PC-3 (cell line): ENCODE results near the gene FANCC. TPM values are rescaled to one million over a fixed set of nuclear protein-coding genes. Genes with fewer than 3 reads are reported as not detected.
A peak's percentile ranks its signal among the peaks of the same experiment; 100 is the strongest.

ENCODE experiments used
- ATAC-seq: fragments of 200-7000 bp; cut with Tn5 transposase; 2 replicates; pipeline ENCODE4 v1.9.1; 2020; ENCODE audit warnings: mild to moderate bottlenecking, moderate library complexity
- BruUV-seq: library from RNA; stranded (reverse); fragments of 400-500 nt; replicated peaks from 2 replicates; lab custom pipeline; 2021; lab: Mats Ljungman, UMichigan
- CTCF ChIA-PET: fragments of 300-600 bp; sonication (Branson Sonifier 250); formaldehyde crosslinking; loops from one replicate; lab custom pipeline; 2022; ENCODE audit warnings: antibody characterized with exemption; lab: Charles Lee
- POLR2A ChIA-PET: fragments of 300-600 bp; sonication (Branson Sonifier 250); formaldehyde crosslinking; loops from one replicate; lab custom pipeline; 2022; ENCODE audit warnings: antibody characterized with exemption; ENCODE audit not compliant: unreplicated experiment; lab: Charles Lee
- DNase-seq: peaks from one replicate; pipeline ENCODE4 v3.0.0-alpha.2; 2015
- H2AFZ ChIP-seq: fragments of 300-600 bp; sonication (generic); 2 replicates; pipeline ENCODE4 v1.6.0; 2016; ENCODE audit warnings: antibody characterized with exemption, low read length
- H3F3A ChIP-seq: fragments of 300-600 bp; sonication (generic); one replicate; pipeline ENCODE4 v1.6.0; 2017; ENCODE audit warnings: antibody characterized with exemption, low read length, control low read depth, mild to moderate bottlenecking; ENCODE audit not compliant: unreplicated experiment
- H3K27ac ChIP-seq: fragments of 300-600 bp; sonication (generic); 2 replicates; pipeline ENCODE4 v1.5.1; 2016; ENCODE audit warnings: mild to moderate bottlenecking, low read length
- H3K27me3 ChIP-seq: fragments of 300-600 bp; sonication (generic); 2 replicates; pipeline ENCODE4 v1.6.1; 2016; ENCODE audit warnings: low read length, mixed read lengths
- H3K36me3 ChIP-seq: fragments of 300-600 bp; sonication (generic); 2 replicates; pipeline ENCODE4 v1.6.1; 2016; ENCODE audit warnings: low read depth, mixed run types, low read length, mixed read lengths
- H3K4me1 ChIP-seq: fragments of 300-600 bp; sonication (generic); 2 replicates; pipeline ENCODE4 v1.5.1; 2016; ENCODE audit warnings: low read length; ENCODE audit not compliant: insufficient read depth
- H3K4me2 ChIP-seq: fragments of 300-600 bp; sonication (generic); 2 replicates; pipeline ENCODE4 v1.6.0; 2016; ENCODE audit warnings: low read length
- H3K4me3 ChIP-seq: fragments of 300-600 bp; sonication (generic); 2 replicates; pipeline ENCODE4 v1.5.1; 2016; ENCODE audit warnings: mild to moderate bottlenecking, low read length, mixed read lengths
- H3K79me2 ChIP-seq: fragments of 300-600 bp; sonication (generic); 2 replicates; pipeline ENCODE4 v1.6.1; 2017; ENCODE audit warnings: low read length, mixed read lengths
- H3K9ac ChIP-seq: fragments of 300-600 bp; sonication (generic); 2 replicates; pipeline ENCODE4 v1.6.0; 2016; ENCODE audit warnings: mild to moderate bottlenecking, low read length
- H3K9me2 ChIP-seq: fragments of 300-600 bp; sonication (generic); replicated peaks from 2 replicates; pipeline ENCODE4 v1.6.1; 2016; ENCODE audit warnings: mixed run types, low read length, mixed read lengths
- H3K9me3 ChIP-seq: fragments of 300-600 bp; sonication (generic); 2 replicates; pipeline ENCODE4 v1.6.1; 2016; ENCODE audit warnings: low read length, mixed read lengths
- H4K20me1 ChIP-seq: fragments of 300-600 bp; sonication (generic); 2 replicates; pipeline ENCODE4 v1.6.1; 2016; ENCODE audit warnings: low read length, mixed read lengths
- EZH2 ChIP-seq: fragments of 300-600 bp; sonication (generic); IDR thresholded peaks from one replicate; pipeline ENCODE4 v1.6.1; 2017; ENCODE audit warnings: antibody characterized with exemption, mild to moderate bottlenecking, low read length; ENCODE audit not compliant: unreplicated experiment
- EZH2phosphoT487 ChIP-seq: fragments of 300-600 bp; sonication (generic); IDR thresholded peaks from 2 replicates; pipeline ENCODE4 v1.6.1; 2018; ENCODE audit warnings: mild to moderate bottlenecking, antibody characterized with exemption, low read length, borderline replicate concordance
- intact Hi-C: fragments of 100-400 bp; cut with micrococcal nuclease; formaldehyde crosslinking; loops from 2 replicates; pipeline ENCODE4 v1.9.0; 2023
- total RNA-seq: library from RNA; depleted of rRNA; stranded (reverse); fragments of >200 nt; gene quantifications from 2 replicates; pipeline ENCODE4 v1.2.3, GENCODE V29; 2014
- TF ChIP-seq, protein P1 (sequence below): fragments of 300-600 bp; sonication (generic); conservative IDR thresholded peaks from 2 replicates; pipeline ENCODE4 v1.5.1; 2017; ENCODE audit warnings: antibody characterized with exemption, low read depth, mild to moderate bottlenecking, low read length

FANCC gene
- total RNA-seq, 1 experiment from 2014 or later = 6.9 TPM

DNA sequence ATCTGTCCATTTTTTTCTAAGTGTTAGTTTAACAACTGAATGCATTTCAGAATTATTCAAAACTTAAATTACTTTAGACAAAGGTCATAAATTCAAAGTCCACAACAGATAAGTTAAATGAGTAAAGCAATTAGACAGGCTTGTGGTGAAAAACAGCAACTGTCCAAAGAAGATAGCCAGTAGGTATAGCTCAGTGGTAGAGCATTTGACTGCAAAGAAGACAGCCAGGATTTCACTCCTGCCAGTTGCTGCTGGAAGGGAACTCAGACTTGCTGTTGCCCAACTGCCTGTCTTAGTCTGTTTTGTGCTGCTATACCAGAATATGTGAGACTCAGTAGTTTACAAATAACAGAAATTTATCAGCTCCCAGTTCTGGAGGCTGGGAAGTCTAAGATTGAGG lies 10.0 kb downstream of the FANCC start:
- peaks cover 26% of the 10 kb centered on the region for H3K4me1 ChIP-seq
- H3K9me3 ChIP-seq = no peaks in the 10 kb centered on the region
- no peak for ATAC-seq
- H3K9me2 ChIP-seq = no peaks in the 10 kb centered on the region
- no peak overlapping the region for H2AFZ ChIP-seq
- no peak overlapping the region for H3K4me3 ChIP-seq
- no peak overlapping the region for H3K9ac ChIP-seq
- BruUV-seq = no TSS peak
- POLR2A ChIA-PET = no interaction called here
- no peak for DNase-seq
- CTCF ChIA-PET = no interaction called here
- H3K4me2 ChIP-seq = no peak overlapping the region
- peaks cover 71% of the 10 kb centered on the region for H3K79me2 ChIP-seq
- no peaks in the 10 kb centered on the region for H3K36me3 ChIP-seq
- H4K20me1 ChIP-seq = no peaks in the 10 kb centered on the region
- H3K27me3 ChIP-seq = no peaks in the 10 kb centered on the region
- intact Hi-C loops = loop anchor here (5.0 kb wide), 1 partner anchor 40 kb away; no protein-coding TSS in a partner anchor
- no peak overlapping the region for H3K27ac ChIP-seq
- TF ChIP-seq, protein P1, sequence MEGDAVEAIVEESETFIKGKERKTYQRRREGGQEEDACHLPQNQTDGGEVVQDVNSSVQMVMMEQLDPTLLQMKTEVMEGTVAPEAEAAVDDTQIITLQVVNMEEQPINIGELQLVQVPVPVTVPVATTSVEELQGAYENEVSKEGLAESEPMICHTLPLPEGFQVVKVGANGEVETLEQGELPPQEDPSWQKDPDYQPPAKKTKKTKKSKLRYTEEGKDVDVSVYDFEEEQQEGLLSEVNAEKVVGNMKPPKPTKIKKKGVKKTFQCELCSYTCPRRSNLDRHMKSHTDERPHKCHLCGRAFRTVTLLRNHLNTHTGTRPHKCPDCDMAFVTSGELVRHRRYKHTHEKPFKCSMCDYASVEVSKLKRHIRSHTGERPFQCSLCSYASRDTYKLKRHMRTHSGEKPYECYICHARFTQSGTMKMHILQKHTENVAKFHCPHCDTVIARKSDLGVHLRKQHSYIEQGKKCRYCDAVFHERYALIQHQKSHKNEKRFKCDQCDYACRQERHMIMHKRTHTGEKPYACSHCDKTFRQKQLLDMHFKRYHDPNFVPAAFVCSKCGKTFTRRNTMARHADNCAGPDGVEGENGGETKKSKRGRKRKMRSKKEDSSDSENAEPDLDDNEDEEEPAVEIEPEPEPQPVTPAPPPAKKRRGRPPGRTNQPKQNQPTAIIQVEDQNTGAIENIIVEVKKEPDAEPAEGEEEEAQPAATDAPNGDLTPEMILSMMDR = no peak
- TF ChIP-seq EZH2phosphoT487 = no peak
- no peak for TF ChIP-seq EZH2
- H3F3A ChIP-seq = no peaks in the 10 kb centered on the region

DNA sequence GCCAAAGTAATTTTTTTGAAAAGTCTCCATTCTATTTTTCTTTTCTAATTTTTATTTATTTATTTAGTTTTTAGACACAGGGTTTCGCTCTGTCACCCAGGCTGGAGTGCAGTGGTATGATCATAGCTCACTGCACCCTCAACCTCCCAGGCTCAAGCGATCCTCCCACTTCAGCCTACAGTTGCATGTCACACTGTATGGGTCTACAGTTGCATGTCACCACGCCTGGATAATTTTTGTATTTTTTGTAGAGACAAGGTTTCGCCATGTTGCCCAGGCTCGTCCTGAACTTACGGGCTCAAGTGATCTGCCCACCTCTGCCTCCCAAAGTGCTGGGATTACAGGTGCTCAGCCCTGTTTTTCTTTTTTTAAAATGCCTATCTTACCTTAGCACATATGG lies 10.7 kb downstream of the FANCC start:
- H3K36me3 ChIP-seq = no peaks in the 10 kb centered on the region
- H3K9me2 ChIP-seq = no peaks in the 10 kb centered on the region
- TF ChIP-seq EZH2phosphoT487 = no peak
- no peak for TF ChIP-seq EZH2
- TF ChIP-seq, protein P1 = no peak
- POLR2A ChIA-PET = no interaction called here
- H3K4me2 ChIP-seq = peak overlapping the region; percentile 55; the same call in 1 of the 2 replicates
- H3K4me1 ChIP-seq = peaks cover 25% of the 10 kb centered on the region
- no peaks in the 10 kb centered on the region for H3K9me3 ChIP-seq
- no peaks in the 10 kb centered on the region for H3F3A ChIP-seq
- DNase-seq (no peak), ATAC-seq (no peak)
- no TSS peak for BruUV-seq
- H3K79me2 ChIP-seq = peaks cover 68% of the 10 kb centered on the region
- H3K4me3 ChIP-seq = no peak overlapping the region
- no peak overlapping the region for H2AFZ ChIP-seq
- H3K27me3 ChIP-seq = no peaks in the 10 kb centered on the region
- no peak overlapping the region for H3K27ac ChIP-seq
- no peaks in the 10 kb centered on the region for H4K20me1 ChIP-seq
- intact Hi-C loops = loop anchor here (5.0 kb wide), 1 partner anchor 40 kb away; no protein-coding TSS in a partner anchor
- CTCF ChIA-PET = no interaction called here
- no peak overlapping the region for H3K9ac ChIP-seq

DNA sequence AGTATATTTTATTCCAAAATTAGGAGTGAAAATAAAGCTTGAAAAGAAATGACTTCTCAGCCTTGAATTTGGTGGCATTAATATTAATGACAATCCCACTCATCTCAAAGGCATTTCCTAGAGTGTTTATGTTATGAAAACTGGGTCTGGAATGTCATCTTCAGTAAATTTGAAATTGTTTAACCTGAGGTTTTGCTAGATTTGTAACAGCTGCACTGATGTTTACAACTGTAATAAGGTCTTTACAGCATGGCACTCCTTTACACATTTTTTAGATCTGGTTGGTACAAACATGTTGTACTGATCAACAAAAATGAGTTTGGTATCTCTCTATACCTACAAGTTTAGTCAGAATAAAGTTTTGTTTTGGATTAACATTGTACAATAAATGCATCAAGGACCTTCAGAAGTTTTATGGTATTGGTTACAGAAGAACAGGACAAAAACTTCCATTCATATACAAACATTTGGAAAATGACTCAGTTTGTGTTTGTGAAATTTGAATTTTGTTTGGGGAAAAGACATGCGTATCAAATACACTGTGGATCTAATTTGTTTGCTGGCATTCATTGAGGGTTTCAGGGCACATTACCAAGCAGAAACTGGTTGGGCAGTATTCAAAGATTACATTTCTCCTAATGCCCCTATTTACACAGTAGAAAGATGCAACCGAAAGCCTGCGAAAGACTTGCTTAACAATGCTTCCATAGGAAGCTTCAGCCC lies 11.6 kb downstream of the FANCC start:
- peak; percentile 63 for DNase-seq
- H3K4me3 ChIP-seq = peak overlapping the region; percentile 51

More for the DNA sequence above, 11.6 kb downstream of the FANCC start:
- Histone ChIP-seq H3K9me3 (no peaks in the 10 kb centered on the region), H3K4me1 (peaks cover 25% of the 10 kb centered on the region), H3F3A (no peaks in the 10 kb centered on the region), H3K36me3 (no peaks in the 10 kb centered on the region), H4K20me1 (no peaks in the 10 kb centered on the region), H3K27me3 (no peaks in the 10 kb centered on the region), H3K9me2 (no peaks in the 10 kb centered on the region), H3K27ac (peak overlapping the region; percentile 60), H2AFZ (no peak overlapping the region), H3K9ac (no peak overlapping the region), H3K79me2 (peaks cover 60% of the 10 kb centered on the region), H3K4me2 (peak overlapping the region; percentile 55)
- BruUV-seq = no TSS peak
- ChIA-PET POLR2A (no interaction called here), CTCF (no interaction called here)
- intact Hi-C loops = loop anchor here (5.0 kb wide), 1 partner anchor 39 kb away; no protein-coding TSS in a partner anchor
- ATAC-seq = peak; percentile 79
- TF ChIP-seq EZH2phosphoT487 = no peak
- TF ChIP-seq EZH2 = no peak
- TF ChIP-seq, protein P1 = no peak
